GM19099 (cell line): ENCODE results near the gene CBX5.

Experiments used
- POLR2A ChIP-seq: IDR thresholded peaks from 3 replicates; pipeline ENCODE4 v1.6.1; 2011; ENCODE audit warnings: low read depth; ENCODE audit not compliant: insufficient read length; ENCODE audit errors: extremely low read depth

Gene CBX5

DNA sequence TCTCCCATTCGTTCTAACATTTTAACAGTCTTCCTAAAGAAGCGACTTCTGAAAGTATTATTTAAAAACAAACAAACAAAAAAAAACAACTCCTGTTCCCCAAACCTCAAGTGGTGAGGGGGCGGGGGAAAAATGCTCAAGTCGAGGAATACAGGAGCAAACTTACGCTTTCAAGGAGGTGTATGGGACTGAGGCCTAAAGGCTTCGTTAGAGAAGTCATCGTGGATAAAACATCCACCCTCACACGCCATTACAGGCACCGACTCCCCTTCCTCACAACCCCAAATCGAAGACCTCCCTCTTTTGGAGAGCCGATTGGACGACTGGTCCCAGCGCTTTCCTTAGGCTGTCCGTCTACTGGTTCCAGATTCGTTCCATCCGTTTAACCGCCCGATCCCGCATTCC lies 693 bp downstream of the CBX5 start:
- no peak for TF ChIP-seq POLR2A

- TF ChIP-seq POLR2A = no peak
Measured at GRCh38 chr12:54277823-54278276, 2.1 kb downstream of the CBX5 start.

GRCh38 chr12:54276368-54276767 lies 3.6 kb downstream of the CBX5 start:
- TF ChIP-seq POLR2A = no peak

DNA sequence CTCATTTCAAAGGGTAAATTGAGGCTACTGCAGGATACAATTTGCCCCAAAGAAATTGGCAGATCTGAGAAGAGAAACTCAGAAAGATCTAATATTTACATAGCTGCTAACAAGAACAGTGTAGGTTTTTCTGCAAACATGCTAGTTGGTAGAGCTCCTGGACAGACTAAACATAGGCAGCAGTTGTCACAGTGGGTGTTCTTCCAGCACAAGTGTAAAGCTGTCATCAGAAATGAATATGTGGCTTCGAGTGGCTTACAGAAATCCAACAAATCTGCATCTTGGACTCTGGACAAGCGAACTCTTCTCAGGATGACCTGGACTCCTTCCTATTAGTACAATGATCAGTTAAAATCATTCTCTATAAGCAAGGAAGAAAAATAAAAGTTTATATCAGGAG lies 5.9 kb downstream of the CBX5 start:
- no peak for TF ChIP-seq POLR2A

DNA sequence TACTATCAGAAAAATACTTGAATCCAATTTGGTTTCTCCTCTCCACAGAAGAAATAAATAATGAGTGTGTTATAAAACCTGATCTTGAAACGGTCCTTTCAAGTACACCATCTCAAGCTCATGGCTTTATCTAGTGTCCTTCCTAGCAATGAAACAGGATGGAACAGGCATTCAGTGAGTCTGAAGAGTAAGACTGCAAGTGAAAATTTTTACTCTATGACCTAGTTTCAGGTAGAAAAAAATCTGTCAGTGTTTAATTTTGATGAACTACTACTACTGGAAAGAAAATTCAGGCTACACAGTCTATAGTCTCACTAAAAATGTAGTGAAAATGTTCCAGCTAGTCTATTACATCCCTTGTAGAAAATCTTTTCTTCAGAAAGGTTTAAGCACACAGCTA lies 7.7 kb downstream of the CBX5 start:
- no peak for TF ChIP-seq POLR2A

- no peak for TF ChIP-seq POLR2A
Measured at GRCh38 chr12:54270345-54270744, 9.6 kb downstream of the CBX5 start.

DNA sequence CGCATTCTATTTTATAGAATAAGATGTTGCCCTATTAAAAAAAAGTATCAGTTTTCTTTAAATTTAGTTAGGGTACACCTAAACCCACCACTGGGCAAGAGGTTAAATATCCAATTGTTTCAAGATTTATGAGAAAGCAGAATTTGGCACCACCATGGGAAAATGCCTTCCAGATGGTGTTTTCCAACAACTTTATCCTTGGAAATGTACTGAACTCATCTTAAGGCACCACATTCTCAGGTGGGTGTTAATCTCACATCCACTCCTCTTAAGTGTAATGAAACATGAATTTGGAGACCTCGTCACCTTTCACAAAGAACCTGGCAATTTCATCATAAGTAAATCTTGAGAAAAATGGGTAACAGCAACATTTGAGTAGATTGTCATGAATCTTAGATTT lies 13.1 kb downstream of the CBX5 start:
- no peak for TF ChIP-seq POLR2A

DNA sequence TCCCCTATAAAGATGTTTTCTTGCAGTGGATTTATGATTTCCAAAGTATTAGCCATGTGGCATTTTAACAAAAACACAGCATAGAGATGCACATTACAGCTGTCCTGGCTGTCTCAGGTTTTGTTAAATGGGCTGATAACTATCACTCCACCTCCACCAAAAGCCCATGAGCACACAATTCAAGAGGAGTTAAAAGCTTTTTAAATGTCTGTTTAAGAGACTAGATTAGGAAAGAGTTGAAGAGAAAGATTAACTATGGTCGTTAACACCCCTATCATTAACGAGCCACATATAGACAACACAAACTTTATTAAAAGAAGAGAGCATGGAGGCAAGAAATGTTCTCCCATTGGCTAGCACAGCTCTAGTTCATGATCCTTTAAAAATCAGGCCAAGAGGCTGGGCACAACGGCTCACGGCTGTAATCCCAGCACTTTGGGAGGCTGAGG lies 14.5 kb downstream of the CBX5 start:
- TF ChIP-seq POLR2A = no peak

- no peak for TF ChIP-seq POLR2A
Measured at GRCh38 chr12:54262403-54262925, 17.5 kb downstream of the CBX5 start.

DNA sequence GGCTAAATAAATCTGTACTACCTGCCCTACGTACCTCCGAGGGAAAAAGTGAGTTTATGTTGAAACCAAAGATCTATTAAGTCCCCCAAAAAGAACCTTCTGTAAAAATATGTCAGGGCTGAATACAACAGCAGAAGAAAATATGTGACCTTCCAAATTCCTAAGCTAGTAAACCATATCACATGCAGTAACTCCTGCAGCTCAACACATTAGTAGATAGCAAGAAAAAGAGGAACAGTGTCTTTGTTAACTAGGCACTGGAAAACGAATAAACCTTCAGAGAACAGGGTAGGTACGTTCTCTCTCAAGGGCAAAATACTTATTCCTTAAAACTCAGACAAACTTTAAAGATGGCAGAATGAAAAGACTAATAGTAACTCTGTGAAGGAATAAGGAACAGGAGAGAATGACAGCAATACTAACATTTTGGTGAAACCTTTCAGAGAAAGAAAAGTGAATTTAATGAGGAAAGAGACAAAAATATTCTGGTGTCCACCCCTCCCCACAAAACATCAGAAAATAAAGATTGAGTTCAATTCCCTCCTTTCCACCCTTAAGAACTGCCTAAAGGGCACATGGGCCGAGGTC lies 18.0 kb downstream of the CBX5 start:
- no peak for TF ChIP-seq POLR2A

DNA sequence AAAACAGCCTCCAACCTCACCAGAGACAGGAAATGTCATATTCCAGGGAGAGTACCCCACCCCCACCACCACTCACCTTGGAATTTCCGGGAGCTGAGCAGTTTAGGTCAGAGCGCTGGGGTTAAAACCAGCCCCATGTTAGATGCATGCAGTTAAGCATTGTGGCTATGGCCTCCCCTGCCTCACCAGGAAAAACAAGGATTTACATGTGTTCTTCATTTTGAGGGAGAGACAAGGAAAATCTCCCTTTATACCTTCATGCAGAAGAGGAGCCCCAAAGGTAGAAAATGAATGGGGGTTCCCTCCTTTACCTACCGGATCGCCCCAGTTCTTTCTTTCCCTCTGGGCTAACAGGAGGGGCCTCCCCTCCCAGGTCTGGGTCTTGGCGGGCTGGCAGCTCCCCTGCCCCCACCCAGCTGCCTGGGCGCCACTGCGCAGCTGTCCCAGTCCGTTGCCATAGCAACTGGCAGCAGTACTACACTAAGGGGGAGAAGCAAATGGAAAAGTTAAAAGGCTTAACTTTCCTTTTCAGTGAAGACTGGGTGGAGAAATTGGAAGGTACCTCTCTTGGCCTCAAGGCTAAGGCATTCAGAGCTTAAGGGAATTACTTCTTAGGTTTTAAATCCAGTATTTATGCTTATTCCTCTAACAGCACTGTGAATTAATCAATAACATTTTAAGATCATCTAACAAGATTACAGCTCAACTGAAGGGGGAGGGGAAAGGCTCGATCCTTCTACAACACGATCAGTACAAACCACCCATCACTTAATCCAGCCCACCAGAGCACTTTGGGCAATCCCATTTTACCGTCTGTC lies 20.5 kb downstream of the CBX5 start:
- TF ChIP-seq POLR2A = no peak

DNA sequence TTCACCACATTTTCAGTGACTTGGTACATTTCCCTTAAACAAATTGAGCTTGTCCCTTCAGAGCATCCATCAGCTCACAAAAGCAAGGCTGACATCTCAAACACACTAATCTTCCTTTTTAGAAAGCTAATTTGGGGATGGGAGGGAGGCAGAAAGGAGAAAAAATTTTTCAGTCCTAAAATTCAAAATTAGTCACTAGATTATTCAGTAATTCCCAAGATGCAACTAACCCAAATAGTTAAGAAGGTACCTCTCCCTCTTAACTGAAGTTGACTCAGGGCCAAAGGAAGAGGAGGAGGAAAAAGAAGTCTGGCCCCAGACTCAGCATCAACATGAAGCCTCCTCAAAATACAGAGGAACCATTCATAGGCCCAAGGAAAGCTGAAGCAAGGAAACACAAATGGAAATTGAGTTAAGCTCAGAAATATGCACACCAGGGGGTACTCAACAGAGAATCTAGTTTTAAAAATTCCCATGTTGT lies 21.7 kb downstream of the CBX5 start:
- no peak for TF ChIP-seq POLR2A

GRCh38 chr12:54257332-54257731 lies 22.6 kb downstream of the CBX5 start:
- no peak for TF ChIP-seq POLR2A

GRCh38 chr12:54253240-54253639 lies 26.7 kb downstream of the CBX5 start:
- TF ChIP-seq POLR2A = no peak

GRCh38 chr12:54251667-54252284 lies 28.1 kb downstream of the CBX5 start:
- no peak for TF ChIP-seq POLR2A
